Measurements from ENCODE around the gene ZNG1F. TPM values are rescaled to one million over a fixed set of nuclear protein-coding genes. Genes with fewer than 3 reads are reported as not detected.
"Not testable (repeated sequence)": the region's sequence is repeated elsewhere in the genome, so short reads cannot be mapped to it uniquely, and the experiment has no call there.

ZNG1F gene
- polyA plus RNA-seq, 6 donors from 2014 or later, result 1.7 to 7.1 (median 3.5) TPM

- H3K4me3 Mint-ChIP-seq; H3K4me1 Mint-ChIP-seq; H3K27ac Mint-ChIP-seq; ATAC-seq (ENCODE audit: low read depth in 2 of 2); H3K36me3 Mint-ChIP-seq; H3K9me3 Mint-ChIP-seq; DNase-seq; H3K27me3 Mint-ChIP-seq: not testable (repeated sequence)
These were observed 47.2 kb downstream of the ZNG1F start for GRCh38 chr9:41141878-41142277.

GRCh38 chr9:41128581-41128980, 60.5 kb downstream of the ZNG1F start, which contains the start of gene FOXD4L6:
Gene FOXD4L6 (minus strand): TSS chr9:41128681. CDS start chr9:41128383, 298 bp downstream.
- not testable (repeated sequence) for H3K4me3 Mint-ChIP-seq; H3K27me3 Mint-ChIP-seq; H3K27ac Mint-ChIP-seq; H3K36me3 Mint-ChIP-seq; H3K9me3 Mint-ChIP-seq; ATAC-seq (ENCODE audit: low read depth in 2 of 2); DNase-seq; H3K4me1 Mint-ChIP-seq

- peak overlapping the region in 2 of 8 donors; percentile 21 to 44 for H3K4me3 Mint-ChIP-seq
- not testable (repeated sequence) for H3K27ac Mint-ChIP-seq; ATAC-seq (ENCODE audit: low read depth in 2 of 2); H3K27me3 Mint-ChIP-seq; H3K4me1 Mint-ChIP-seq; DNase-seq; H3K9me3 Mint-ChIP-seq; H3K36me3 Mint-ChIP-seq
These were observed 62.2 kb downstream of the ZNG1F start for GRCh38 chr9:41126746-41127446.

- H3K27ac Mint-ChIP-seq; ATAC-seq (ENCODE audit: low read depth in 2 of 2); H3K4me1 Mint-ChIP-seq; H3K27me3 Mint-ChIP-seq; H3K9me3 Mint-ChIP-seq; DNase-seq; H3K4me3 Mint-ChIP-seq; H3K36me3 Mint-ChIP-seq: not testable (repeated sequence)
These were observed 63.2 kb downstream of the ZNG1F start for GRCh38 chr9:41125936-41126335.

- H3K36me3 Mint-ChIP-seq; H3K27ac Mint-ChIP-seq; H3K27me3 Mint-ChIP-seq; H3K9me3 Mint-ChIP-seq; H3K4me3 Mint-ChIP-seq; ATAC-seq (ENCODE audit: low read depth in 2 of 2); H3K4me1 Mint-ChIP-seq; DNase-seq: not testable (repeated sequence)
These were observed 63.9 kb downstream of the ZNG1F start for GRCh38 chr9:41125109-41125658.

GRCh38 chr9:41124250-41125108, 64.6 kb downstream of the ZNG1F start:
- H3K9me3 Mint-ChIP-seq; ATAC-seq (ENCODE audit: low read depth in 2 of 2); H3K27me3 Mint-ChIP-seq; H3K4me1 Mint-ChIP-seq; H3K4me3 Mint-ChIP-seq; DNase-seq; H3K36me3 Mint-ChIP-seq: not testable (repeated sequence)
- peak overlapping the region in 1 of 6 donors; percentile 88 for H3K27ac Mint-ChIP-seq

- not testable (repeated sequence) for H3K4me3 Mint-ChIP-seq, DNase-seq, H3K9me3 Mint-ChIP-seq, H3K27me3 Mint-ChIP-seq, H3K36me3 Mint-ChIP-seq, H3K27ac Mint-ChIP-seq, H3K4me1 Mint-ChIP-seq
- peak in 1 of 2 donors; percentile 20 for ATAC-seq (ENCODE audit: low read depth in 2 of 2)
These were observed 65.3 kb downstream of the ZNG1F start for GRCh38 chr9:41123812-41124211.

- not testable (repeated sequence) for H3K4me3 Mint-ChIP-seq; DNase-seq; H3K9me3 Mint-ChIP-seq; ATAC-seq (ENCODE audit: low read depth in 2 of 2); H3K27ac Mint-ChIP-seq; H3K27me3 Mint-ChIP-seq; H3K36me3 Mint-ChIP-seq; H3K4me1 Mint-ChIP-seq
These were observed 65.7 kb downstream of the ZNG1F start for GRCh38 chr9:41123396-41123795.

- H3K4me3 Mint-ChIP-seq; H3K27ac Mint-ChIP-seq; ATAC-seq (ENCODE audit: low read depth in 2 of 2); H3K4me1 Mint-ChIP-seq; H3K9me3 Mint-ChIP-seq; H3K36me3 Mint-ChIP-seq; DNase-seq; H3K27me3 Mint-ChIP-seq: not testable (repeated sequence)
These were observed 68.4 kb downstream of the ZNG1F start for GRCh38 chr9:41120696-41121095.

GRCh38 chr9:41119719-41120118, 69.4 kb downstream of the ZNG1F start:
- H3K27ac Mint-ChIP-seq; H3K27me3 Mint-ChIP-seq; H3K36me3 Mint-ChIP-seq; H3K4me1 Mint-ChIP-seq; H3K4me3 Mint-ChIP-seq; H3K9me3 Mint-ChIP-seq; DNase-seq; ATAC-seq (ENCODE audit: low read depth in 2 of 2): not testable (repeated sequence)

GRCh38 chr9:41119311-41119710, 69.8 kb downstream of the ZNG1F start:
- H3K27ac Mint-ChIP-seq, result not testable (repeated sequence)

GRCh38 chr9:41113348-41113747, 75.8 kb downstream of the ZNG1F start:
- not testable (repeated sequence) for H3K4me3 Mint-ChIP-seq; ATAC-seq (ENCODE audit: low read depth in 2 of 2); H3K27me3 Mint-ChIP-seq; H3K36me3 Mint-ChIP-seq; H3K27ac Mint-ChIP-seq; H3K4me1 Mint-ChIP-seq; DNase-seq; H3K9me3 Mint-ChIP-seq

More at GRCh38 chr9:41119311-41119710, 69.8 kb downstream of the ZNG1F start:
- H3K27me3 Mint-ChIP-seq; H3K9me3 Mint-ChIP-seq; ATAC-seq (ENCODE audit: low read depth in 2 of 2); DNase-seq; H3K4me1 Mint-ChIP-seq; H3K36me3 Mint-ChIP-seq; H3K4me3 Mint-ChIP-seq: not testable (repeated sequence)

- not testable (repeated sequence) for H3K4me1 Mint-ChIP-seq; H3K4me3 Mint-ChIP-seq; H3K9me3 Mint-ChIP-seq; DNase-seq; H3K27ac Mint-ChIP-seq; H3K36me3 Mint-ChIP-seq; ATAC-seq (ENCODE audit: low read depth in 2 of 2)
- peaks cover 0 to 14% (median 10%) of the 10 kb centered on the region in 3 donors for H3K27me3 Mint-ChIP-seq
These were observed 77.7 kb downstream of the ZNG1F start for GRCh38 chr9:41111414-41111813.

GRCh38 chr9:41110913-41111312, 78.2 kb downstream of the ZNG1F start:
- H3K4me1 Mint-ChIP-seq; H3K4me3 Mint-ChIP-seq; H3K9me3 Mint-ChIP-seq; ATAC-seq (ENCODE audit: low read depth in 2 of 2); H3K27ac Mint-ChIP-seq; DNase-seq; H3K36me3 Mint-ChIP-seq: not testable (repeated sequence)
- H3K27me3 Mint-ChIP-seq, result peaks cover 0 to 14% (median 10%) of the 10 kb centered on the region in 3 donors
